Activated gamma-delta T cell (primary cell): ENCODE data around the gene KCNJ15.

Source experiments
- DNase-seq: peaks from one replicate; lab custom pipeline; 2025; lab: John Stamatoyannopoulos, UW

The KCNJ15 gene

DNA sequence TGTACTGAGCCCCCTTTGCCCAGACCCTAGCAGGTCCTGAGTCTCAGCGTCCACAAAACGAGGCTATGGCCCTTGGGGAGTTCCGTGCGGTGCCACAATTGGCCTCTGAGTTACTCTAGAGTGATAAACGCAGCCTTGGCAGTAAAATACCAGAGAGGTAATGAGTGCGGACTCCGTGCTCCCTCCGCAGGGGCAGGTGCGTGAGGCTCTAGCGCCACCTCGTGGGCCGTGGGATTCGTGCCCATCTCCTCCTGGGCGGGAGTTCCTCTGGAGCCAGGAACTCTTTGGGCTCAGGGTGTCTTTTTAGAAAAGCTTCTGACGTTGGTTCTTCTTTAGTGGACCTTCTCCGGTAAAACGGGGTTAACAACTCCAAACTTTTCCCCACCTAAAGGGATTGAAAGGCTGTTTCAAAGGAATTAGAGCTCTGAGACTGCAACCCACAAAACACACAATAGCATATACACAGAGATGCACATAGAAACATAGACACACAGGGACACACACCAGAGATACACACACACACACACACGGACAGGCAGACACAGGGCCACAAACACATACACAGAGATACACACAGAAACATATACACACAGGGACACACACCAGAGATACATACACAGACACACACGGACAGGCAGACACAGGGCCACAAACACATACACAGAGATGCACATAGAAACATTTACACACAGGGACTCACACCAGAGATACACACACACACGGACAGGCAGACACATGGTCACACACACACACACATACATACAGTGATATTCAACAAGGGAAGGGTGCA, 99.4 kb downstream of the KCNJ15 start:
- no peak for DNase-seq
